Activated CD8-positive, alpha-beta memory T cell treated with anti-CD3 and anti-CD28 coated beads, Interleukin-2, amount 50 U/mL, for 1 hour (primary cell): ENCODE data around the gene SCYGR4.

Experiments used
- DNase-seq: peaks from one replicate; pipeline ENCODE4 v3.0.0-alpha.2; 2020; ENCODE audit errors: extremely low read depth

The SCYGR4 gene

DNA sequence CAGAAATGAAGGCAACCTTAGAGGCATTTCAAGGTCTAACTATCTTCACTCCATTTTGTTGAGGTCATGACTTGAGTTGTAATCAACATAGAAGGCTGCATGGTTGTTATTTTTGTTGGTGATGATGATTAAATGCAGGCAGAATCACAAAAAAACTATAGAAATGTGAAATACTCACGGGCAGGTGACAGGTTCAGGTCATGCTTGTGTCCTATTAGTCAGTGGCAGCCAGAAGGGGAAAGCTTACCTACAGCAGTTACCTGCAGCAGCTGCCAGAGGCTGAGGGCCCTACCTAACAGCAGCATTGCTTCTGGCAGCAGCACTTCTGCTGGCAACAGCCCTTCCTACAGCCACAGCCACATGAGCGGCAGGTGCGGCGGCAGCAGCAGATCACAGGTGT lies 3.1 kb upstream of the SCYGR4 start:
- DNase-seq = no peak

GRCh38 chr2:227614740-227615139 lies 2.6 kb upstream of the SCYGR4 start, which contains the start of gene SCYGR3:
TSS of gene SCYGR3 (minus strand) at chr2:227614840. CDS start at chr2:227614840, 0 bp downstream.
- DNase-seq = no peak

DNA sequence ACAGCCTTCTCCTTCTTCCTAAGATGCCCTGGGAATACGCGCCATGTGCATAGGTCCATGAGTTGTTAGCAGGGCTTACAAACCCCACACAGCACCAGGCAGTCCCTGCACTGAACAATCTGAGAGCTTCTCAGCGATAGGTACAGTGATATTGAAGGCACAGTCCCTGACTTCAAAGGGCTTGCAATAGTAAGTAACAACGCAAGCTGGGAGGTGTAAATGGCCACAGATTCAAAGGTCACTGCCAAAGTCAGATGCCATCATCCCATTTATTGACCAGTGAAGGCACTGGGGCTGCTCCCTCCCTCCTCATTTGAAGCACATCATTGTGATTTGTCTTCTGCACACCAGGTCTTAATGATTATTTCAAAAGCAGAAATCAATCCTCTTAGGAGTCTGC lies 2.1 kb upstream of the SCYGR4 start:
- DNase-seq = no peak

DNA sequence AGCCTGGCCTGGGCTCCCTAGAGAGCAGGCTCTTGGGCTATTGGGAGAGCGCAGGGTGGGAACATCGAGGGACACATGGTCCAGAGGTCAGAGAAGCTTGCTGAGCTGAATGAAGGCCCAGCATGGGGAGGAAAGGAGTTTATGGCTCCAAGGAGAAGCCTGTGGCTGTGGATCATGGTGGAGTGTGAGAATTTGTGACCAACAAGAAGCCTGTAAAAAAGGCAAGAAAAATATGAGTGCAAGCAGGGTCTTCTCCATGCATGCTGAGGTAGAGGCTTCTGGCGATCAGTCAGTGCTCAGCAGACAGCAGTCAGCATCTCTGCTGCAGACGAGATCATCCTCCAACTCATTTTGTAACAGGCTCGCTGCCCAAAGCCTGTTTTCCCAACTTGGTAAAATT lies 1.4 kb upstream of the SCYGR4 start:
- DNase-seq = no peak

GRCh38 chr2:227616631-227617030 lies 667 bp upstream of the SCYGR4 start:
- no peak for DNase-seq

DNA sequence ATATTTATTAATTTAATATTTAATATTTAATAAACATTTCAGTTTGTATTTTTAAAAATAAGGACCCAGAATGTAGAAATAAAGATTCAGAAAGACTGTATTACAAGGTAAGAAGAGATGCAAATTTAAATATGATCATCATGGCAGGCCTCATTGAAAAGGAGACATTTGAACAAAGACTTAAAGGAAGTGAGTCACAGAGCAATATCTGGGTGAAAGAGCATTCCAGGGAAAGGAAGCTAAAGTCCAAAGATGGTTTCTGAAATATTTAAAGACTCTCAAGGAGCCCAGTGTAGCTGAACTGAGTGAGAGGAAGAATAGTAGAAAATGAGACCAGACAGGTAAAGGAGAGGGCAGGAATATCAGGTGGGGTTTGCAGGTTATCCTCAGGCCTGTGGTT lies 5.9 kb downstream of the SCYGR4 start:
- DNase-seq = no peak

GRCh38 chr2:227625420-227625819 lies 8.1 kb downstream of the SCYGR4 start:
- no peak for DNase-seq

GRCh38 chr2:227626580-227627151 lies 9.4 kb downstream of the SCYGR4 start:
- DNase-seq = no peak

GRCh38 chr2:227627769-227628168 lies 10.5 kb downstream of the SCYGR4 start:
- DNase-seq = no peak

- DNase-seq = no peak
Observed at GRCh38 chr2:227629435-227629834, 12.1 kb downstream of the SCYGR4 start.

DNA sequence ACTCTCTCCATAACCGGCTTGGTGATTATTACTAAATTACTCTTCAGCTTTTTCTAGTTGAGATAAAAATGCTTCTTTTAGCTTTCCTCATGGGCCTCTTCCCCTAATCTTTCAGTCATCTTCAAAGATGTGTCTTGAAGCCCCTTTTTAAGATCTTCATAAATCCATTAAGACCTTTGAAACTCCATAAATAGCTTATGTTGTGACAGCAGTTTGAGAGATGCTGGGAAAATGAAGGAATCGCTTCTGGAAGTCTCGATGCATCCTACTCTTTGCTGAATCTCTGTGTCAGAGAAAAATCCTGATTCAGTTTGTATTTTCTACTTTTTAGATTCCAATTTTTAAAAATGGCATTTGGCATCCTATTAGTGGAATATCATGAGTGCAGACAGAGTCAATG lies 13.0 kb downstream of the SCYGR4 start:
- no peak for DNase-seq

GRCh38 chr2:227632827-227633226 lies 15.5 kb downstream of the SCYGR4 start:
- no peak for DNase-seq

DNA sequence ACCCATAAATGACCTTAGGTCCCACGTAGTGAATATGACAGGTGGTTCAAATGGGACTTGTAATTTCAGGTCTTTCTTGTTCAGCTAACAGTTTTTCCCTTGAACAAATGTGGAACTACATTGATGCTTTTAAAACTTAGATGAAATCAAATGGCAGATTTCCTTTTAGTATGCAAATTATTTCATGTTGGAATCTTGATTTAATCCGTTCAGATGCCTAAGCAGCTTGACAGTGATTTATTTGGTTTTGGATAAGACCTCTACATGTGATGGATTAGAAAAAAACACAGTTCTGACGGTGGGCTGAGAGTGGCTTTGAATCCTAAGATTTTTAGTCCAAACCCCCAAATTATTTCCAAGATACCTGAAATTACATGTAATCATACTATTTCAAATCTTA lies 16.9 kb downstream of the SCYGR4 start:
- DNase-seq = no peak

GRCh38 chr2:227642656-227643055 lies 25.4 kb downstream of the SCYGR4 start:
- no peak for DNase-seq

DNA sequence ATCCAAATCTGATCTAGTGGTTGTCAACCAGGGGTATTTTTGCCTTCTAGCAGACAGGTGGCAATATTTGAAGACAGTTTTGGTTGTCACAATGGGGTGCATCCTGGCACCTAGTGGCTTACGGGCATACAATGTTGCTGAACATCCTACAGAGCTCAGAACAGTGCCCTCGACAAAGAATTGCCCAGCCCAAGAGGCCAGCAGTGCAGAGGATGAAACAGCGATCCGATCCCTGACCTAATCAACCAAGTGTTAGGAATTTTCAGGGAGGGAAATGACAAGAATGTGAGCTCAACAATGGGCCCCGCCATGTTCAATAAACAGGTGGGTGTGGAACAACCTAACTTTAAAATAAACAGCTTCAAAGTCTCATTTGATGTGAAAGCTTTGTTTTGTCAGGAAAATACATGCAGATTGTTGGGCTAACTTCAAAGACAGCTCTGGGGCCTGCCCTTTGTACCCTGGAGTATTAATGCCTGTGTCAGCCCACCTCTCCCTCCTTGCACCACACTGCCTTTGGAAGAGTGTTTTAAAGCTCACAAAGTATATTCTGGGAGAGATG lies 26.8 kb downstream of the SCYGR4 start:
- DNase-seq = no peak

- no peak for DNase-seq
Observed at GRCh38 chr2:227653419-227653818, 36.1 kb downstream of the SCYGR4 start.

DNA sequence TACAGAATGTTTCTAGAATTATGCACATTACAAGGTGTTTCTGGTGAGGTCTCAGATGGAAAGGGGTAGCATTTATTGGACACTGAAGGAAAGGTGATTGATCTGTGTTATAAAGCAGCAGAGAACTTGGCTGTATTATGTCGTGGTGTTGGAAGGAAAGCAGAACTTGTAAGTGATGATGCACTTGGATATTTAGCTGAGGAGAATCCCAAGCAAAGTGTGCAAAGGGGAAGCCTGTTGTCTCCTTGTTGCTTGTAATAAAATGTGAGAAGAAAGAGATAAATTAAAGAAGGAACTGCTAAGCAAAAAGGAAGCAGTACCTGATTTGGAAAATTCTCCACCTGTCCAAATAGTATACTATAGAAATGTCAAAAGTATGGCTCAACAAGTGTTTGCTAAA lies 37.1 kb downstream of the SCYGR4 start:
- no peak for DNase-seq

- no peak for DNase-seq
Observed at GRCh38 chr2:227655454-227655853, 38.2 kb downstream of the SCYGR4 start.

DNA sequence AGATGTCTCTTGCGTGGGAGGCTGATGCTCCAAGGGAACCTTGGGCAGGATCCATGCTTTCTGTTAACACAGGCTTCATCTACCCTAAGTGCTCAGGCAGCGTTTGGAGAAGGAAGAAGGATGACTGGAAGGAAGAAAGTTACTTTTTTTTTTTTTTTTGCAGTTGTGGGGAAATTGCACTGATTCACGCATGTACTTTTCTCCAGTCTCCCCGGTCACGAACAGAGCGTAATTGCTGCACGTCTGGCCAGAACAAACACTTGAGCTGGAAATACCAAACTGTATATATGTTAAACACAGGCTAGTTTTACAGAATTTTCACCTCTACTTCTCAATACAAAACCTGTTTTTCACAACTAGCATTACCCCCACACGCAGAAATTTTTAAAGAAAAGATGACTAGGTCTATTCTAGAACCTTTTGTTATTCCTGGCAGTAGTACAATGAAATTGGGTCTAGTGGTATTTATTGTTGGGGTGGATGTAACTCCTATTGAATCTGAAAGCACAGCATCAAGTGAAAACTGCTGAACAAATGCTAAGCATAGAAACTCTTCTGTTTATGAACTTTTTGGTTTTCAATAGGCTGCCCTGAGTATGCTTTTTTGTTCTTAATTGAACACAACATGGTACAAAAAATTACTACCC lies 40.0 kb downstream of the SCYGR4 start:
- DNase-seq = no peak

DNA sequence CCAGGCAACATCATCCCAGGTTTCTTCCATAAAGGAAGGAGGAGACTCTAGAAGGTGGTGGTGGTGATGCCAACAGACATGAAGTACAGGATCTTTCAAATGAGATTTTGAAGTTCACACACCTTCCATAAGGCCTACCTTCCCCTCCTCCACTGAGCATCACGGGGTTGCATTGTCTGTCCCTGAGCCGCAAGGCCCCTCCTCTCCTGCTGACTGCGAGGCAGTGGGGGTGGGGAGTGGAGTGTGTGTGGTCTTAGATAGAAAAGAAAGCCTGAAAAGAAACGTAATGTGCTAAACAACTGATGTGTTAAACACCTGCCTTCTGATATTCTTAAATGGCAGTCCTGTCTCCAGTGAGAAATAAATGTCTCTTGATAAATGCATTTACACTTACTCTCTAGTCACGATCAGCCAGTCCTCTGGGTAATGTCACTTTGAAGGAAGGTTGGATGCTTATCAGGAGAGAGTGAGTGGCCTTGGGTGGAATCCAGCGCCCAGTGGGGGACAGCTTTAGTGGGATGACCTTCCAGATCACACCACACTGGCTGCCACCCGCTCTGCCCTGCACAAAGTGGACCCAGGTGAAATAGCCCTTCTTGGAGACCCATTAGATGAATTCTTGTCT lies 43.8 kb downstream of the SCYGR4 start:
- no peak for DNase-seq

DNA sequence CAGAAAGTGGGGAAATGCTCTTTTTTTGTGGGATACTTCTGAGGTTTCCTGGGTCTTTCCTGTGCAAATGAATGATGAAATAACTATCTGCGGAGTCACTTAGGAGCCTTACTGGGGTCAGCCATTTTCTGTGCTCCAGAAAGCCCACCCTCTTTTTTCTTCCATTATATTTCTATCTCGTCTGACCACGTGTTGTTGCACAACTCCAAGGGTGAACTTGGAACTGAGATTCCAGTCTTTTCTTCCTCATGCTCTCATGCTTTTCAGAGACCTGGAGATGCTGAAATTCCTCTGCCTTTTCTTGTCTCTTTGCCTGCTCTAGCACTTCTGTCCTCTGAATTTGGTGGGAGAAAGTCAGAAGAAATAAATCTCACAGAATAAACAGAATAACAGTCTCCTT lies 44.5 kb downstream of the SCYGR4 start:
- DNase-seq = no peak

GRCh38 chr2:227665189-227665940 lies 48.1 kb downstream of the SCYGR4 start:
- DNase-seq = no peak
